ENCODE data around the gene CYSRT1. TPM values are rescaled to one million over a fixed set of nuclear protein-coding genes. Genes with fewer than 3 reads are reported as not detected.
"Not testable (repeated sequence)": the region's sequence is repeated elsewhere in the genome, so short reads cannot be mapped to it uniquely, and the experiment has no call there.

Gene CYSRT1
- total and polyA plus RNA-seq, 3 donors from 2014 or later, result 3.0 to 5.6 (median 3.7) TPM

DNA sequence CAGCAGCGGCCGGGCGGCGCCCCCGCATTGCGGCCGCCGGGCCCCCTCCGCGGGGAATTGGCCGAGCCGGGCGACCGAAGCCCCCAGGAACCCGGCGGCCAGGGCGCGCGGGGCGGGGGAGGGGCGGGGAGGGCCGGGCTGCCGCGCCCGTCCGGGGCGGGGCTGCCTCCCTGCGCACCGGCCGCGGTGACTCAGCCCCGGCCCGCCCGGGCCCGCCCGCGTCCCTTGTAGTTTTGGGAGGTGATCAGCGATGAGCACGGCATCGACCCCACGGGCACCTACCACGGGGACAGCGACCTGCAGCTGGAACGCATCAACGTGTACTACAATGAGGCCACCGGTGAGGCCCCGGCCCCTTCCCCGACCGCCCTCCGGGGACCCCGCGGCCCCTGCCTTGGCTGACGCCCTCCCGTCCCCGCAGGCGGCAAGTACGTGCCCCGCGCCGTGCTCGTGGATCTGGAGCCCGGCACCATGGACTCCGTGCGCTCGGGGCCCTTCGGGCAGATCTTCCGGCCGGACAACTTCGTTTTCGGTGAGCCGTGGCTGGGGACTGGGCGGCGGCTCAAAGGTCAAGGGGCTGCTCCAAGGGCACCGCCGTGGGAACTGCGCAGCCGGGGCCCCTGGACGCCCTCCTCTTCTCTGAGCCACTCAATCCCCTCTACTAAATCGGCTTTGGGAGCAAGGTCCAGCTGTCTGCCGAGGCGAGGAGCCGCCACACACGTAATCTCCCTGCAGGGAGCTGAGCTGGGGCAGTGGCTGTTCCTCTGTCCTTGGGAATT, 16.7 kb downstream of the CYSRT1 start:
- H3K4me1 ChIP-seq, result peaks cover 38% of the 10 kb centered on the region
- no peak for TF ChIP-seq CTCF (IDR thresholded peaks at IDR 0.05)
- no peak for TF ChIP-seq POLR2A (IDR thresholded peaks at IDR 0.05)
- DNase-seq, result no peak
- H3K9me3 ChIP-seq, result no peaks in the 10 kb centered on the region
- H3K36me3 ChIP-seq (ENCODE audit: low read depth, missing control alignments), result no peaks in the 10 kb centered on the region
- 1% methylated on average over 60 of the region's 83 CpGs; no CpG with 5 or more reads in 1 of the 2 donors for WGBS, 2 donors
- H3K27me3 ChIP-seq, result no peaks in the 10 kb centered on the region
- H3K4me3 ChIP-seq, result peak overlapping the region; percentile 88 to 90
- H3K27ac ChIP-seq, result peak overlapping the region; percentile 44 to 94
- intact Hi-C loops (cut with DNase I; ENCODE audit: low total_unique reads), result no loop called here

DNA sequence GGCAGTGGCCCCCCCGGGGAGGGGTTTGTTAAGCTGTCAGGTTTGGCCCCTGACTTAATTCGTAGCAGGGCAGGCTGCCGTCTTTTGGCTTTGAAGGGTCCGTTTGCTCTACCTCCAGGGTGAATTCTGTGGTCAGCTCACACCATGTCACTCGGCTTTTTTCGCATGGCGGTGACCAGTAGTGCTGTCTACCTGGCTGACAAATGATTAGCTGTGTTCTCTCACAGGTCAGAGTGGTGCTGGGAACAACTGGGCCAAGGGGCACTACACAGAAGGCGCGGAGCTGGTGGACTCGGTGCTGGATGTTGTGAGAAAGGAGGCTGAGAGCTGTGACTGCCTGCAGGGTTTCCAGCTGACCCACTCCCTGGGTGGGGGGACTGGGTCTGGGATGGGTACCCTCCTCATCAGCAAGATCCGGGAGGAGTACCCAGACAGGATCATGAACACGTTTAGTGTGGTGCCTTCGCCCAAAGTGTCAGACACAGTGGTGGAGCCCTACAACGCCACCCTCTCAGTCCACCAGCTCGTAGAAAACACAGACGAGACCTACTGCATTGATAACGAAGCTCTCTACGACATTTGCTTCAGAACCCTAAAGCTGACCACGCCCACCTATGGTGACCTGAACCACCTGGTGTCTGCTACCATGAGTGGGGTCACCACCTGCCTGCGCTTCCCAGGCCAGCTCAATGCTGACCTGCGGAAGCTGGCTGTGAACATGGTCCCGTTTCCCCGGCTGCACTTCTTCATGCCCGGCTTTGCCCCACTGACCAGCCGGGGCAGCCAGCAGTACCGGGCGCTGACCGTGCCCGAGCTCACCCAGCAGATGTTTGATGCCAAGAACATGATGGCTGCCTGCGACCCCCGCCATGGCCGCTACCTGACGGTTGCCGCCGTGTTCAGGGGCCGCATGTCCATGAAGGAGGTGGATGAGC, 17.6 kb downstream of the CYSRT1 start:
- intact Hi-C loops (cut with DNase I; ENCODE audit: low total_unique reads), result no loop called here
- peak overlapping the region; percentile 44 to 94 for H3K27ac ChIP-seq

GRCh38 chr9:137243266-137243625, 18.3 kb downstream of the CYSRT1 start:
- intact Hi-C loops (cut with DNase I; ENCODE audit: low total_unique reads); H3K9me3 ChIP-seq; H3K27me3 ChIP-seq; H3K27ac ChIP-seq; H3K36me3 ChIP-seq (ENCODE audit: low read depth, missing control alignments); H3K4me3 ChIP-seq; DNase-seq: not testable (repeated sequence)
- WGBS, 2 donors, result 86 to 88% methylated on average over 15 to 18 of the region's 18 CpGs
- H3K4me1 ChIP-seq, result peaks cover 35% of the 10 kb centered on the region

More for the DNA sequence above, 17.6 kb downstream of the CYSRT1 start:
- H3K27me3 ChIP-seq, result no peaks in the 10 kb centered on the region
- 65 to 72% methylated on average over 19 to 36 of the region's 36 CpGs for WGBS, 2 donors
- no peak for DNase-seq
- H3K9me3 ChIP-seq, result no peaks in the 10 kb centered on the region
- H3K4me1 ChIP-seq, result peaks cover 37% of the 10 kb centered on the region
- TF ChIP-seq POLR2A (IDR thresholded peaks at IDR 0.05) (no peak), CTCF (IDR thresholded peaks at IDR 0.05) (no peak)
- H3K36me3 ChIP-seq (ENCODE audit: low read depth, missing control alignments), result no peaks in the 10 kb centered on the region
- H3K4me3 ChIP-seq, result peak overlapping the region; percentile 88 to 90

- no peaks in the 10 kb centered on the region for H3K36me3 ChIP-seq (ENCODE audit: low read depth, missing control alignments)
- no peaks in the 10 kb centered on the region for H3K9me3 ChIP-seq
- intact Hi-C loops (cut with DNase I; ENCODE audit: low total_unique reads), result no loop called here
- no peak overlapping the region for H3K4me3 ChIP-seq
- no peak overlapping the region for H3K27ac ChIP-seq
- H3K4me1 ChIP-seq, result peaks cover 29% of the 10 kb centered on the region
- WGBS, 2 donors, result 65 to 80% methylated on average over 9 to 15 of the region's 15 CpGs
- DNase-seq, result no peak
- no peaks in the 10 kb centered on the region for H3K27me3 ChIP-seq
- TF ChIP-seq CTCF (IDR thresholded peaks at IDR 0.05), result no peak
Observed at GRCh38 chr9:137243626-137244485, 18.9 kb downstream of the CYSRT1 start.

Data from testis (tissue), 3 donors.